Left lung (tissue), 10 donors: ENCODE results near the gene NOTCH1. TPM values are rescaled to one million over a fixed set of nuclear protein-coding genes. Genes with fewer than 3 reads are reported as not detected.

Source experiments
- ATAC-seq: fragments of 200-7000 bp; cut with Tn5 transposase; one replicate; pipeline ENCODE4 v1.9.1; 2020; ENCODE audit warnings: moderate library complexity
- DNase-seq, 4 donors: peaks; one replicate each; pipeline ENCODE4 v3.0.0-alpha.2; 2013 to 2020
- H3K27ac ChIP-seq, 2 donors: fragments of 200-600 bp; sonication (generic) in 1 of 2; one replicate each; pipeline versions ENCODE4 v1.5.0 to v1.8.0; 2020 to 2021
- H3K27me3 ChIP-seq, 2 donors: fragments of 200-600 bp; sonication (generic) in 1 of 2; one replicate each; pipeline versions ENCODE4 v1.5.0 to v1.8.0; 2020 to 2021
- H3K36me3 ChIP-seq, 2 donors: fragments of 200-600 bp; sonication (generic) in 1 of 2; one replicate each; pipeline versions ENCODE4 v1.5.0 to v1.8.0; 2020 to 2021
- H3K4me1 ChIP-seq, 2 donors: fragments of 200-600 bp; one replicate each; pipeline ENCODE4 v1.8.0; 2021
- H3K4me3 ChIP-seq, 2 donors: fragments of 200-600 bp; sonication (generic) in 1 of 2; one replicate each; pipeline versions ENCODE4 v1.5.0 to v1.8.0; 2020 to 2021; ENCODE audit warnings: mild to moderate bottlenecking in 1 of 2
- H3K9me3 ChIP-seq, 2 donors: fragments of 200-600 bp; sonication (generic) in 1 of 2; one replicate each; pipeline versions ENCODE4 v1.5.0 to v1.8.0; 2020 to 2021
- intact Hi-C, 2 donors: fragments of 100-400 bp; cut with DNase I; formaldehyde crosslinking; loops; one replicate each; pipeline versions ENCODE4 v1.11.2 to v1.14.2; 2022
- polyA plus RNA-seq, 6 donors: library from polyadenylated mRNA; unstranded; fragments of 120-200 nt; gene quantifications; one replicate each; pipeline ENCODE4 v1.2.1, GENCODE V29; 2013; ENCODE audit not compliant: insufficient read length in 6 of 6
- total RNA-seq, 2 donors: library from RNA; stranded (reverse); fragmentation: NEBNext Ultra II Directional; extraction: Animal tissue kit (Norgen Biotek cat#: 25700); gene quantifications; one replicate each; pipeline ENCODE4 v1.2.1, GENCODE V29; 2021
- TF ChIP-seq, protein P1 (sequence below), 2 donors: fragments of 200-600 bp; sonication (generic) in 1 of 2; IDR thresholded peaks; one replicate each; pipeline versions ENCODE4 v1.5.0 to v1.8.0; 2021; ENCODE audit warnings: antibody characterized with exemption in 2 of 2
- donor health status: DM: no; HTN: yes; CAD: no.
- donor health status: DM: no; HTN: no; CAD: no.

The NOTCH1 gene
- total and polyA plus RNA-seq, 8 donors, result 21.7 to 102 (median 33.7) TPM

DNA sequence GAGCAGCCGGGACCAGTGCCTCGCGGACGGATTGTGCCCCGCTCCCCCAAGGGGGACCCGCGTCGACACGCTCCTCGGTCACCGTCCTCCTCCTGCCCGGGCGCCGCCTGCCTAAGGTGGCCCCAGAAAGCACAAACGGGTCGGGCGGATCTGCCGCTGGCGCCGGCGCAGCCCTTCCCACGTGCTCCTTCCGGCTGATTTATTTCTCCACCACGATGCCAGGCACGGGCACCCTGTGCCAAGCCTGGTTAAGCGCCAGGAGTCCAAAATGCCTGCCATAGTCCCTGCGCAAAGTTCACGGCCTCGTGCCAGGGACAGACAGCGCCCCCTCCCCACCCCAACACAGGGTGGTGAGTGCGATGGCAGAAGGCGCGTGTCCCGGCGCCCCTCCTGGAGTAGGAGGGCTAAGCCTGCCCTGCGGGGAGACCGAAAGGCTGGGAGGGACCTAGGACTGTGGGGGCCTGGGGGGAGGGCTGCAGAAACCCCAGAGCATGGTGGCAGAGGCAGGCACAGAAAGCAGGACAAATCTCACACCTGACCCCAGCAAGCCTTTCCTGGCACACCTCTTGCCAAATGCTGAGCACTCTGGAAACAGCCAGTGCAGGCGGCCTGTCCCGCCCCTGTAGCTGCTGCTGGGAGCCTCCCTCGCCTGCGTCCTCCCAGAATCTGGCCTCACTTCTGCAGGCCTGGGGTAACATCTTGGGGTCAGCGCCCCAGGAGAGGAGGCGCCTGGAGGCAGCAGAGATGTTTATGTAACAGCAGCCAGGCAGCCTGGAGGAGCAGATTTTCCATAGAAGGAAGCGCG, 1.1 kb upstream of the NOTCH1 start:
- TF ChIP-seq, protein P1, sequence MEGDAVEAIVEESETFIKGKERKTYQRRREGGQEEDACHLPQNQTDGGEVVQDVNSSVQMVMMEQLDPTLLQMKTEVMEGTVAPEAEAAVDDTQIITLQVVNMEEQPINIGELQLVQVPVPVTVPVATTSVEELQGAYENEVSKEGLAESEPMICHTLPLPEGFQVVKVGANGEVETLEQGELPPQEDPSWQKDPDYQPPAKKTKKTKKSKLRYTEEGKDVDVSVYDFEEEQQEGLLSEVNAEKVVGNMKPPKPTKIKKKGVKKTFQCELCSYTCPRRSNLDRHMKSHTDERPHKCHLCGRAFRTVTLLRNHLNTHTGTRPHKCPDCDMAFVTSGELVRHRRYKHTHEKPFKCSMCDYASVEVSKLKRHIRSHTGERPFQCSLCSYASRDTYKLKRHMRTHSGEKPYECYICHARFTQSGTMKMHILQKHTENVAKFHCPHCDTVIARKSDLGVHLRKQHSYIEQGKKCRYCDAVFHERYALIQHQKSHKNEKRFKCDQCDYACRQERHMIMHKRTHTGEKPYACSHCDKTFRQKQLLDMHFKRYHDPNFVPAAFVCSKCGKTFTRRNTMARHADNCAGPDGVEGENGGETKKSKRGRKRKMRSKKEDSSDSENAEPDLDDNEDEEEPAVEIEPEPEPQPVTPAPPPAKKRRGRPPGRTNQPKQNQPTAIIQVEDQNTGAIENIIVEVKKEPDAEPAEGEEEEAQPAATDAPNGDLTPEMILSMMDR (IDR thresholded peaks at IDR 0.05), result no peak
- ATAC-seq (peak; percentile 55), DNase-seq (peak in 3 of 4 donors; percentile 74 to 91 (median 80))
- Histone ChIP-seq H3K36me3 (peaks cover 0 to 23% of the 10 kb centered on the region in 2 donors), H3K4me1 (peaks cover 41 to 73% of the 10 kb centered on the region in 2 donors), H3K27me3 (no peaks in the 10 kb centered on the region), H3K9me3 (no peaks in the 10 kb centered on the region), H3K27ac (peak overlapping the region; percentile 98 to 99), H3K4me3 (peak overlapping the region; percentile 60 to 96)
- intact Hi-C loops, result loop anchor here in 1 of 2 donors (10.0 kb wide), 1 partner anchor 68 kb away; no protein-coding TSS in a partner anchor

DNA sequence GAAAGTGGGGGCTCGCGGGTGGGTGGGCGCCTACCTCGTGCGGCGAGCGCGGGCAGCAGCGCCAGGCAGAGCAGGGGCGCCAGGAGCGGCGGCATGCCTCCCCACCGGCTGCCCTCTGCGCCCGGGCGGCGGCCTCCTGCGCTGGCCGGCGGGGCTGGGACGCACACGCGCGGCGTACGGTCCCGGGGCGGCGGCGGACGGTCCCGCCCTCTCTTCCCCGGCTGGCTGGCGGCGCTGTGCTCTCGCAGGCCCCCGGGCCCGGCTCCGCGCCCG, 220 bp downstream of the NOTCH1 start:
- Histone ChIP-seq H3K4me1 (peaks cover 34 to 73% of the 10 kb centered on the region in 2 donors), H3K36me3 (peaks cover 0 to 35% of the 10 kb centered on the region in 2 donors), H3K27me3 (no peaks in the 10 kb centered on the region), H3K4me3 (peak overlapping the region; percentile 78 to 96), H3K9me3 (no peaks in the 10 kb centered on the region), H3K27ac (peak overlapping the region; percentile 90 to 99)
- intact Hi-C loops, result loop anchor here in 1 of 2 donors (10.0 kb wide), 1 partner anchor 69 kb away; no protein-coding TSS in a partner anchor
- TF ChIP-seq, protein P1 (IDR thresholded peaks at IDR 0.05), result no peak
- ATAC-seq, result no peak
- no peak for DNase-seq

DNA sequence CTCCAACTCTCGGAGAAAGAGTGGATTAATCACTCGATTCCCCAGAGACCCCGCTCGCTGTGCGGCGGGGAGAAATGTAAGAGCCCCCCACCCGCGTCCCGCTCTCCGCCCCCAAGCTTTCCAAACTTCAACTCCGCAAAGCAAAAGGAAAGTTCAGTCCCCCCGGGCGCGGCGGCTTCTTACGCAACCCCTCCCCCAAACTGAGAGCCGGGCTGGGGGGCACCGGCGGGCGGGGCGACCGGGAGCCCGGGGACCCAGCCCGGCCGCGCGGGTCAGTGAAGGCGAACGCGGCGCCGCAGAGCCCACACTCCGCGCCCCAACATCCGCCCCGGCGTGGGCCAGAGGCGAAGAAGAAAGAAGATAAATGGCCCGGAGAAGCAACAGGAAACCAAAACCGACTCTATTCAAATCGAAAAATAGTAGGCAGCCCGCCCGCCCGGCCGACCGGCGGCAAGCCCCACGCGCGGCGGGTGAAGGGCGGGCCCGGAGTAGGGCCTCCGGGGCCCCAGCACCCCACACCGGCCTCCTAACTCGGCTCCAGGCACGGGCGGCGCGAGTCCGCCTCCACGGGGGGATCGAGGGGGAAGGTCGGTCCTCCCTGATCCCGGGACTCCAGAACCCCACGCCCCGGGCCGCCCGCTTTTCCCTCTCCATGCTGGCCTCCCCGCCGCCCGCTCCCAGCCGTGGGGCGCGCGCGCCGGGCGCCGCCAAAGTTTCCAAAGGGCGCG, 720 bp downstream of the NOTCH1 start:
- Histone ChIP-seq H3K4me3 (peak overlapping the region; percentile 78 to 96), H3K4me1 (peaks cover 34 to 73% of the 10 kb centered on the region in 2 donors)

DNA sequence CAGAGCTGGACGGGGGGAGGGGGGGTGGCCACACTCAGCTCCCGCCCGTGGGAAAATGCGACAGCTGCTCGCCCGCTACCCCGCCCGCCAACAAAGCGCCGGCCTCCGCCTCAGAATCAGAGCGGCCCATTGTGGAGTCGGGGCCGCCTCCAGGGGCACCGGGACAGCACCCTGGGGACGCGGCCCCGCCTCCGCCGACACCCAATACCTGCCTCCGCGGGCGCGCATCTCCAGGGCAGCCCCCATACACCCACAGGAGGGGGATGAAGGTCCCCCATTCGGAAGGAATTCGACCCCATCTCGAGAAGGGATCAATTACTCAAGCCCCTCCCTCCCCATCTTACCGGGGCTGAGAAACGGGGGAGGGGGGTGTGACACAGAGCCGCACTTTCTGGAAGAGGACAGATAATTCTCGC, 1.3 kb downstream of the NOTCH1 start:
- peak overlapping the region; percentile 78 to 96 for H3K4me3 ChIP-seq
- peak in 3 of 4 donors; percentile 65 to 93 (median 78) for DNase-seq
- peak; percentile 20 for ATAC-seq
- intact Hi-C loops, result loop anchor here in 1 of 2 donors (10.0 kb wide), 1 partner anchor 70 kb away; no protein-coding TSS in a partner anchor
- H3K9me3 ChIP-seq, result no peaks in the 10 kb centered on the region
- peaks cover 0 to 37% of the 10 kb centered on the region in 2 donors for H3K36me3 ChIP-seq
- TF ChIP-seq, protein P1 (IDR thresholded peaks at IDR 0.05), result no peak
- H3K27ac ChIP-seq, result peak overlapping the region; percentile 90 to 99
- no peaks in the 10 kb centered on the region for H3K27me3 ChIP-seq
- H3K4me1 ChIP-seq, result peaks cover 35 to 73% of the 10 kb centered on the region in 2 donors

More for the DNA sequence above, 720 bp downstream of the NOTCH1 start:
- DNase-seq (peak in 1 of 4 donors; percentile 88), ATAC-seq (no peak)
- TF ChIP-seq, protein P1 (IDR thresholded peaks at IDR 0.05), result no peak
- Histone ChIP-seq H3K9me3 (no peaks in the 10 kb centered on the region), H3K27ac (peak overlapping the region; percentile 90 to 99), H3K27me3 (no peaks in the 10 kb centered on the region), H3K36me3 (peaks cover 0 to 37% of the 10 kb centered on the region in 2 donors)
- intact Hi-C loops, result loop anchor here in 1 of 2 donors (10.0 kb wide), 1 partner anchor 70 kb away; no protein-coding TSS in a partner anchor
